Prostate gland (tissue), 2 donors: Measurements from ENCODE around the gene DCHS2.

ENCODE experiments used
- POLR2A ChIP-seq: fragments of 450-650 bp; IDR thresholded peaks from one replicate; pipeline ENCODE4 v1.6.1; 2016; ENCODE audit warnings: antibody characterized with exemption, mild to moderate bottlenecking
- TF ChIP-seq, protein P1 (sequence below), 4 experiments: fragments of 200-600 bp in 2 of 4; fragments of 450-650 bp in 2 of 4; sonication (generic) in 2 of 4; IDR thresholded peaks; 1 replicate in 3 of 4; 2 replicates in 1 of 4; pipeline ENCODE4 v1.5.1; 2016 to 2019; ENCODE audit warnings: antibody characterized with exemption in 4 of 4, mild to moderate bottlenecking in 2 of 4, moderate library complexity in 2 of 4

DNA sequence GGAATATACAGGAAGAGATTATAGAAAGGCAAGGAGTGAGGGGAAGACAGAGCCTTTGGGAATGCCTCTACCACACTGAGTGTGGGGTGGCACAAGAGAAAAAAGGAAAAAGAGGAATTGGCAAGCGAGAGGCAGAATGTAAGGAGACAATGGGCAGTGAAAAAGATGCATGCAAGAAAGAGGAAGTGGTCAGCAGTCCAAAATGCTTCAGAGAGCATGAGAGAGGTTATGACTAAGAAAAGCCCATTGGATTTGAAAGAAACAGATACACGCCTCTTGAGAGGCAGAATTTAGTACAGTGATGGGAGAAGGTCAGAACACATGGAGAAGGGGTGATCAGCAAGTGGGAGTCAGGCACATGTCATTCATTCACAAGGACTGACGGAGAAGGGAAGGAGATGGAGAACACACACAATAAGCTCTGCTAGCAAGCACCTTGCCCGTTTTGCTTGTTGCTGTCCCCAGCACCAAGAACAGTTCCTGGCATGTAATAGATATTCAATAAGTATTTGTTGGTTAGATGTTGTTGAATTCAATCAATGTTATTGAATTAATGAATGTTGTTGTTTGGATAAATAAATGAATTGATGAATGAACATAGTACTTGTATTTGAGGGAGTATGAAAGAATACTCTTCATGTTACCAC lies 6.3 kb downstream of the DCHS2 start:
- TF ChIP-seq, protein P1, sequence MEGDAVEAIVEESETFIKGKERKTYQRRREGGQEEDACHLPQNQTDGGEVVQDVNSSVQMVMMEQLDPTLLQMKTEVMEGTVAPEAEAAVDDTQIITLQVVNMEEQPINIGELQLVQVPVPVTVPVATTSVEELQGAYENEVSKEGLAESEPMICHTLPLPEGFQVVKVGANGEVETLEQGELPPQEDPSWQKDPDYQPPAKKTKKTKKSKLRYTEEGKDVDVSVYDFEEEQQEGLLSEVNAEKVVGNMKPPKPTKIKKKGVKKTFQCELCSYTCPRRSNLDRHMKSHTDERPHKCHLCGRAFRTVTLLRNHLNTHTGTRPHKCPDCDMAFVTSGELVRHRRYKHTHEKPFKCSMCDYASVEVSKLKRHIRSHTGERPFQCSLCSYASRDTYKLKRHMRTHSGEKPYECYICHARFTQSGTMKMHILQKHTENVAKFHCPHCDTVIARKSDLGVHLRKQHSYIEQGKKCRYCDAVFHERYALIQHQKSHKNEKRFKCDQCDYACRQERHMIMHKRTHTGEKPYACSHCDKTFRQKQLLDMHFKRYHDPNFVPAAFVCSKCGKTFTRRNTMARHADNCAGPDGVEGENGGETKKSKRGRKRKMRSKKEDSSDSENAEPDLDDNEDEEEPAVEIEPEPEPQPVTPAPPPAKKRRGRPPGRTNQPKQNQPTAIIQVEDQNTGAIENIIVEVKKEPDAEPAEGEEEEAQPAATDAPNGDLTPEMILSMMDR (IDR thresholded peaks at IDR 0.05): no peak
- TF ChIP-seq POLR2A: no peak
